ENCODE measurements around the gene DHX38. TPM values are rescaled to one million over a fixed set of nuclear protein-coding genes. Genes with fewer than 3 reads are reported as not detected.

DHX38 gene
- total RNA-seq, 1 experiment from 2014 or later, result 71.0 TPM

GRCh38 chr16:72113616-72113945 lies 19.9 kb downstream of the DHX38 start:
- no peaks in the 10 kb centered on the region for H3K27me3 ChIP-seq (ENCODE audit: insufficient read depth, low read length)
- no peaks in the 10 kb centered on the region for H3K79me2 ChIP-seq (ENCODE audit: insufficient read depth, low read length)
- CTCF ChIA-PET, result no interaction called here
- H3K9me3 ChIP-seq (ENCODE audit: control insufficient read depth in 1 of 2, insufficient read depth in 1 of 2, low read depth in 1 of 2, low read length in 2 of 2), result no peaks in the 10 kb centered on the region
- POLR2A ChIA-PET, result no interaction called here
- H3K4me2 ChIP-seq (ENCODE audit: low read length), result no peak overlapping the region
- no peak overlapping the region for H3K9ac ChIP-seq (ENCODE audit: low read length)
- no peak overlapping the region for H3K27ac ChIP-seq (ENCODE audit: low read depth, low read length)
- H3K4me1 ChIP-seq (ENCODE audit: control insufficient read depth in 1 of 2, insufficient read depth in 2 of 2, low read length in 2 of 2), result no peaks in the 10 kb centered on the region
- H3K36me3 ChIP-seq (ENCODE audit: control insufficient read depth in 1 of 2, insufficient read depth in 2 of 2, low read length in 2 of 2), result peaks cover 12 to 16% of the 10 kb centered on the region in 2 experiments; a peak in 3 of 4 replicates
- H3K9me2 ChIP-seq (ENCODE audit: insufficient read depth), result no peaks in the 10 kb centered on the region
- DNase-seq (ENCODE audit: low read depth, low spot score) (no peak), ATAC-seq (no peak)
- TF ChIP-seq MAX (IDR thresholded peaks at IDR 0.05) (no peak), JUND (IDR thresholded peaks at IDR 0.05) (no peak), SP1 (IDR thresholded peaks at IDR 0.05; ENCODE audit: low read depth) (no peak), REST (IDR thresholded peaks at IDR 0.05; ENCODE audit: low read depth) (no peak), EZH2phosphoT487 (IDR thresholded peaks at IDR 0.05; ENCODE audit: borderline replicate concordance) (no peak), SIN3A (IDR thresholded peaks at IDR 0.05; ENCODE audit: low read depth) (no peak), SRF (IDR thresholded peaks at IDR 0.05; ENCODE audit: low read depth) (no peak), YY1 (IDR thresholded peaks at IDR 0.05; ENCODE audit: extremely low read depth, insufficient replicate concordance, low read depth, low read length) (no peak), ZNF274 (IDR thresholded peaks at IDR 0.05; ENCODE audit: low read depth, low read length) (no peak), ATF3 (IDR thresholded peaks at IDR 0.05) (no peak), EZH2 (IDR thresholded peaks at IDR 0.05) (no peak), TCF7L2 (IDR thresholded peaks at IDR 0.05; ENCODE audit: borderline replicate concordance, extremely low read depth, insufficient read depth, insufficient read length) (no peak), FOSL1 (IDR thresholded peaks at IDR 0.05; ENCODE audit: low read depth) (no peak), ZFX (IDR thresholded peaks at IDR 0.05) (no peak), CTCF (IDR thresholded peaks at IDR 0.05 in 2 of 3, conservative IDR thresholded peaks at IDR 0.05 in 1 of 3; ENCODE audit: borderline replicate concordance in 1 of 3, insufficient read depth in 1 of 3, low read depth in 2 of 3, low read length in 2 of 3) (no peak), CEBPB (IDR thresholded peaks at IDR 0.05; ENCODE audit: low read depth) (no peak)
- no TSS peak for BruUV-seq (replicated peaks)
- H2AFZ ChIP-seq (ENCODE audit: low read depth, low read length, poor library complexity, severe bottlenecking), result no peak overlapping the region
- intact Hi-C loops (cut with micrococcal nuclease), result no loop called here
- no peak overlapping the region for H3K4me3 ChIP-seq (replicated peaks in 1 of 2; ENCODE audit: low read depth in 1 of 2, low read length in 2 of 2)
- H4K20me1 ChIP-seq (ENCODE audit: insufficient read depth), result no peaks in the 10 kb centered on the region
- RAD21 ChIA-PET (ENCODE audit: low non-redundant PET in 1 of 2, low total read pairs in 2 of 2, uncharacterized antibody in 2 of 2, unreplicated experiment in 2 of 2), result no interaction called here

Measured in HCT116 (cell line).